ENCODE measurements around the gene CASK. TPM values are rescaled to one million over a fixed set of nuclear protein-coding genes. Genes with fewer than 3 reads are reported as not detected.

The CASK gene
- total RNA-seq, 4 donors from 2014 or later, result 46.9 to 123 (median 78.8) TPM

- H3K36me3 ChIP-seq, result no peaks in the 10 kb centered on the region
- H3K27ac ChIP-seq, result no peak overlapping the region
- no peak for DNase-seq
- H3K4me3 ChIP-seq, result no peak overlapping the region
- no peaks in the 10 kb centered on the region for H3K4me1 ChIP-seq
- no peaks in the 10 kb centered on the region for H3K9me3 ChIP-seq
- TF ChIP-seq POLR2A (IDR thresholded peaks at IDR 0.05) (no peak), CTCF (IDR thresholded peaks at IDR 0.05) (no peak)
- H3K27me3 ChIP-seq, result no peaks in the 10 kb centered on the region
These were observed 319.8 kb downstream of the CASK start for GRCh38 chrX:41603596-41603995.

- no peak for DNase-seq
- no peak overlapping the region for H3K27ac ChIP-seq
- H3K9me3 ChIP-seq, result no peaks in the 10 kb centered on the region
- TF ChIP-seq CTCF (IDR thresholded peaks at IDR 0.05), result no peak
- H3K4me1 ChIP-seq, result no peaks in the 10 kb centered on the region
- H3K27me3 ChIP-seq, result no peaks in the 10 kb centered on the region
- H3K36me3 ChIP-seq, result no peaks in the 10 kb centered on the region
- H3K4me3 ChIP-seq, result no peak overlapping the region
These were observed 320.5 kb downstream of the CASK start for GRCh38 chrX:41602816-41603345.

GRCh38 chrX:41600291-41600690, 323.1 kb downstream of the CASK start:
- DNase-seq, result no peak
- TF ChIP-seq CTCF (IDR thresholded peaks at IDR 0.05), result no peak
- no peak for TF ChIP-seq POLR2A (IDR thresholded peaks at IDR 0.05)
- no peaks in the 10 kb centered on the region for H3K4me1 ChIP-seq
- no peaks in the 10 kb centered on the region for H3K9me3 ChIP-seq
- H3K4me3 ChIP-seq, result no peak overlapping the region
- H3K36me3 ChIP-seq, result no peaks in the 10 kb centered on the region
- no peaks in the 10 kb centered on the region for H3K27me3 ChIP-seq
- H3K27ac ChIP-seq, result no peak overlapping the region

- TF ChIP-seq CTCF (IDR thresholded peaks at IDR 0.05) (no peak), POLR2A (IDR thresholded peaks at IDR 0.05) (no peak)
- no peak for DNase-seq
- no peak overlapping the region for H3K27ac ChIP-seq
These were observed 323.8 kb downstream of the CASK start for GRCh38 chrX:41599507-41599906.

GRCh38 chrX:41596596-41596995, 326.8 kb downstream of the CASK start:
- Histone ChIP-seq H3K27me3 (no peaks in the 10 kb centered on the region), H3K4me1 (no peaks in the 10 kb centered on the region), H3K27ac (no peak overlapping the region), H3K36me3 (no peaks in the 10 kb centered on the region), H3K9me3 (no peaks in the 10 kb centered on the region), H3K4me3 (no peak overlapping the region)
- TF ChIP-seq CTCF (IDR thresholded peaks at IDR 0.05), result no peak
- TF ChIP-seq POLR2A (IDR thresholded peaks at IDR 0.05), result no peak
- no peak for DNase-seq

More at GRCh38 chrX:41599507-41599906, 323.8 kb downstream of the CASK start:
- H3K36me3 ChIP-seq, result no peaks in the 10 kb centered on the region
- H3K4me1 ChIP-seq, result no peaks in the 10 kb centered on the region
- no peaks in the 10 kb centered on the region for H3K27me3 ChIP-seq
- no peaks in the 10 kb centered on the region for H3K9me3 ChIP-seq
- no peak overlapping the region for H3K4me3 ChIP-seq

GRCh38 chrX:41594634-41595033, 328.7 kb downstream of the CASK start:
- Histone ChIP-seq H3K27me3 (no peaks in the 10 kb centered on the region), H3K9me3 (no peaks in the 10 kb centered on the region), H3K36me3 (no peaks in the 10 kb centered on the region), H3K4me3 (no peak overlapping the region), H3K27ac (no peak overlapping the region), H3K4me1 (no peaks in the 10 kb centered on the region)
- DNase-seq, result peak in 2 of 3 donors; percentile 23 to 51
- no peak for TF ChIP-seq CTCF (IDR thresholded peaks at IDR 0.05)
- TF ChIP-seq POLR2A (IDR thresholded peaks at IDR 0.05), result no peak

All from Peyer's patch (tissue), 4 donors.